Subcutaneous abdominal adipose tissue (tissue), 5 donors: ENCODE results near the gene OPN3.
A peak's percentile ranks its signal among the peaks of the same experiment; 100 is the strongest.
"Not testable (repeated sequence)": the region's sequence is repeated elsewhere in the genome, so short reads cannot be mapped to it uniquely, and the experiment has no call there.

Experiments used
- H3K27ac ChIP-seq: one replicate; pipeline ENCODE4 v1.7.0; 2013; ENCODE audit warnings: low read depth, mild to moderate bottlenecking, inconsistent platforms, low read length, moderate library complexity
- H3K27me3 ChIP-seq, 5 donors: one replicate each; pipeline ENCODE4 v1.7.0; 2013; ENCODE audit warnings: low read length in 5 of 5, inconsistent platforms in 1 of 5; ENCODE audit not compliant: control insufficient read depth in 5 of 5, insufficient read depth in 4 of 5
- H3K36me3 ChIP-seq, 5 donors: one replicate each; pipeline ENCODE4 v1.7.0; 2013; ENCODE audit warnings: low read length in 5 of 5; ENCODE audit not compliant: control insufficient read depth in 5 of 5, insufficient read depth in 5 of 5
- H3K4me1 ChIP-seq, 5 donors: one replicate each; pipeline ENCODE4 v1.7.0; 2013; ENCODE audit warnings: low read length in 5 of 5, mild to moderate bottlenecking in 3 of 5, moderate library complexity in 1 of 5; ENCODE audit not compliant: control insufficient read depth in 5 of 5, insufficient read depth in 5 of 5
- H3K4me3 ChIP-seq, 5 donors: one replicate each; pipeline ENCODE4 v1.7.0; 2013; ENCODE audit warnings: low read length in 5 of 5, low read depth in 1 of 5
- H3K9ac ChIP-seq, 5 donors: one replicate each; pipeline ENCODE4 v1.7.0; 2013; ENCODE audit warnings: low read length in 5 of 5, mild to moderate bottlenecking in 4 of 5, moderate library complexity in 3 of 5
- H3K9me3 ChIP-seq, 5 donors: one replicate each; pipeline ENCODE4 v1.7.0; 2013; ENCODE audit warnings: low read length in 5 of 5; ENCODE audit not compliant: control insufficient read depth in 5 of 5
- donor health status: healthy.
- donor health status: healthy.
- donor health status: healthy.
- donor health status: healthy.
- donor health status: healthy.

OPN3 gene, protein sequence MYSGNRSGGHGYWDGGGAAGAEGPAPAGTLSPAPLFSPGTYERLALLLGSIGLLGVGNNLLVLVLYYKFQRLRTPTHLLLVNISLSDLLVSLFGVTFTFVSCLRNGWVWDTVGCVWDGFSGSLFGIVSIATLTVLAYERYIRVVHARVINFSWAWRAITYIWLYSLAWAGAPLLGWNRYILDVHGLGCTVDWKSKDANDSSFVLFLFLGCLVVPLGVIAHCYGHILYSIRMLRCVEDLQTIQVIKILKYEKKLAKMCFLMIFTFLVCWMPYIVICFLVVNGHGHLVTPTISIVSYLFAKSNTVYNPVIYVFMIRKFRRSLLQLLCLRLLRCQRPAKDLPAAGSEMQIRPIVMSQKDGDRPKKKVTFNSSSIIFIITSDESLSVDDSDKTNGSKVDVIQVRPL

DNA sequence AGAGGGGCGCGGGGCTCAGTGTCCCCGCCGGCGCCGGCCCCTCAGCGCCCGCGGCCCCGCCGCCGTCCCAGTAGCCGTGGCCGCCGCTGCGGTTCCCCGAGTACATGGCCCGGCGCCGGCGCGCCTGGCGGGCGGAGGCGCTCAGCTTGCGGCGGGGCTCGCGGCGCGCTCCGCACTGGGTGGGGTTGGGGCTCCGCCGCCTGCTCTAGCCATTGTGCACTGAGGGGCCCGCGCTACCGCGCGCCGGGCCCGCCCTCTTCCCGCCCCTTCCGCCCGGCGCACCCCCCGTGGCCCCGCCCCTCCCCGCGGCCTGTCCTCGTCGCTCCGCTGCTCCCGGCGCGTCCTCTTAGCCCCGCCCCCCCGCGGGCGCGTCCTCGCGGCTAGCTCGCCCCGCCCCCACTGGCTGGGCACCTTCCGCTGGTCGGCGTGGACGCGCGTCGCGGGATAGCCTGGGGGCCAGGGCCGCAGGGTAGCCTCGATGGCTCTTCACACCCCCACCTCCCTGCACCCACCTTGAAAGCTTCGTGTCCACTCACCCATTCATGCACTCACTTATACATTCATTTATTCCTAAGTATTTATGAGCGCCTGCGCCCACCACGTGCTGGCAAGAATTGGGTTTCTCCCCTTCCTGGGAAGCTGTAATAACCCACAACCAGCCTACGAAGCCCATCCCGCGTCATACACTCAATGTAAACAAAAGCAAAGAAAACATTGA, at the start of gene OPN3, which contains the start of gene CHML:
OPN3 (minus strand) TSS at position 221 of the 718 bp plus-strand sequence; CDS start at position 106, 115 bp downstream.
CHML (minus strand) TSS at position 221 of the 718 bp plus-strand sequence. CDS start 4,603 bp downstream, outside the sequence.
- Histone ChIP-seq H3K36me3 (peaks cover 0 to 1% (median 0%) of the 10 kb centered on the region in 5 donors), H3K4me1 (peaks cover 0 to 23% (median 15%) of the 10 kb centered on the region in 5 donors), H3K27ac (peak within 1 kb of the TSS; percentile 49), H3K9me3 (peaks cover 0 to 2% (median 0%) of the 10 kb centered on the region in 5 donors), H3K27me3 (no peaks in the 10 kb centered on the region), H3K4me3 (peak within 1 kb of the TSS; percentile 87 to 99 (median 94)), H3K9ac (peak within 1 kb of the TSS in 4 of 5 donors; percentile 84 to 91 (median 86))

DNA sequence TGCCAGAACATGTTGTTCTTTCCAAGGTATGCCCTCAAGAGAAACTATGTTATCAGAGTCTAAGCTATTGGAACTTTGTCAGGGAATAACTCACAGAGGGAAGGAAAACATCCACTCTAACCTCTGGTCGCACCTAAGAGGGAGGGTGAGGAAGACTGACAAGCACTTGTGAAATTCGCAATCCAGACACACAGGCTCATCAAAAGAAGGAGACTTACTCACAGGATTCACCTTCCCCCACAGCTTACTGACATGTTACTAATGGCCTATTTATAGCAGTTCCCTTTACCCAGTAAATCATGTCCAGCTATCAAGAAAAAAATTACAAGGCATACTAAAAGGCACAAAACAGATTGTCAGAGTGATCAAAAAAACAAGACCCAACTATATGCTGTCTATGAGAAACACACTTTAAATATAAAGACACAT, 48.8 kb upstream of the OPN3 start:
- H3K27ac ChIP-seq, result no peak overlapping the region
- no peaks in the 10 kb centered on the region for H3K4me1 ChIP-seq
- H3K27me3 ChIP-seq, result no peaks in the 10 kb centered on the region
- H3K4me3 ChIP-seq, result no peak overlapping the region
- peaks cover 0 to 3% (median 0%) of the 10 kb centered on the region in 5 donors for H3K9me3 ChIP-seq
- H3K9ac ChIP-seq, result no peak overlapping the region
- H3K36me3 ChIP-seq, result no peaks in the 10 kb centered on the region

GRCh38 chr1:241684108-241684507, 43.9 kb upstream of the OPN3 start:
- no peak overlapping the region for H3K9ac ChIP-seq
- no peak overlapping the region for H3K4me3 ChIP-seq
- H3K36me3 ChIP-seq, result no peaks in the 10 kb centered on the region
- H3K9me3 ChIP-seq, result peaks cover 0 to 3% (median 0%) of the 10 kb centered on the region in 5 donors
- H3K4me1 ChIP-seq, result no peaks in the 10 kb centered on the region
- H3K27me3 ChIP-seq, result no peaks in the 10 kb centered on the region
- no peak overlapping the region for H3K27ac ChIP-seq

DNA sequence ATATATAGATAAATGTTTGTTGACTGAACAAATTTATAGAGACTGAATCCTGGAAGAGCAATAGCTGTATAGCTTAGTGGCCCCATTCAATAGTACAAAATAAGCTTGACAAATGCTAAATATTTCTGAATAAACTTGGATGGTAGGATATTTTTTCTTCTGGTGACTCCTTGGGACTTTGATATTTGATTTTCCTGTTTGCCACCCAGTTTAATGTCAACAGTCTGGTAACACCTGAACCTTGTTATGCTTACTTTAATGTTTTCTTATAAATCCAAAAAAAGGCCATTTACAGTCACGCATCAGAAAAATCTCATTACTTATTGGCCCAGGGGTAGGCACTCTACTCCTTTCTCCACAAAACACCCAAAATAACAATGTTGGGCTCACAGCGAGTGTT, 42.8 kb upstream of the OPN3 start:
- no peaks in the 10 kb centered on the region for H3K27me3 ChIP-seq
- H3K4me1 ChIP-seq, result no peaks in the 10 kb centered on the region
- no peak overlapping the region for H3K4me3 ChIP-seq
- no peaks in the 10 kb centered on the region for H3K36me3 ChIP-seq
- no peak overlapping the region for H3K27ac ChIP-seq
- no peaks in the 10 kb centered on the region for H3K9me3 ChIP-seq
- H3K9ac ChIP-seq, result no peak overlapping the region

- H3K27ac ChIP-seq, H3K4me1 ChIP-seq: not testable (repeated sequence)
Observed at GRCh38 chr1:241681861-241682448, 41.8 kb upstream of the OPN3 start.

GRCh38 chr1:241679961-241680360, 39.8 kb upstream of the OPN3 start:
- Histone ChIP-seq H3K4me3 (no peak overlapping the region), H3K9me3 (no peaks in the 10 kb centered on the region), H3K4me1 (no peaks in the 10 kb centered on the region), H3K27me3 (no peaks in the 10 kb centered on the region), H3K9ac (no peak overlapping the region), H3K36me3 (no peaks in the 10 kb centered on the region), H3K27ac (no peak overlapping the region)

More at GRCh38 chr1:241681861-241682448, 41.8 kb upstream of the OPN3 start:
- not testable (repeated sequence) for H3K4me3 ChIP-seq, H3K9me3 ChIP-seq, H3K27me3 ChIP-seq, H3K36me3 ChIP-seq, H3K9ac ChIP-seq

DNA sequence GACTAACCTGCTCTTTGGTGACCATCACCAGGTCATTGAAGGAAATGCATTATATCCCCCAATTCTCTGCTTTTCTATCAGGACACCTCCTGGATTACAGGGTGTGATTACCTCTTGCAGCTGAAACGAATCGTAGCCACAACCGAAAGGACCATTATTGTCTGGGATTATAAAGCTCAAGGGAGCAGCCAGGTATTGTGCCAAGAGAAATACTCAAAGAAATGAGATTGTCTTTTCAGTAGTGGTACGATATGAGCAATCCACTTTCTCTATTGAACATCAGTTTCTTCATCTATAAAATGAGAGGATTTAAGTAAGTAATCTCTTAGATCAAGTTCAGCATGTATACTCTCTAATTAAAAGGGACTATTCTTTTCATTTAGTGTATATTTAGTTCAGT, 39.2 kb upstream of the OPN3 start:
- Histone ChIP-seq H3K4me1 (no peaks in the 10 kb centered on the region), H3K4me3 (no peak overlapping the region), H3K9ac (no peak overlapping the region), H3K27me3 (no peaks in the 10 kb centered on the region), H3K27ac (no peak overlapping the region), H3K36me3 (no peaks in the 10 kb centered on the region), H3K9me3 (no peaks in the 10 kb centered on the region)

GRCh38 chr1:241678536-241678935, 38.4 kb upstream of the OPN3 start:
- Histone ChIP-seq H3K9ac (no peak overlapping the region), H3K9me3 (no peaks in the 10 kb centered on the region), H3K27ac (no peak overlapping the region), H3K27me3 (no peaks in the 10 kb centered on the region), H3K36me3 (no peaks in the 10 kb centered on the region), H3K4me1 (no peaks in the 10 kb centered on the region), H3K4me3 (no peak overlapping the region)

DNA sequence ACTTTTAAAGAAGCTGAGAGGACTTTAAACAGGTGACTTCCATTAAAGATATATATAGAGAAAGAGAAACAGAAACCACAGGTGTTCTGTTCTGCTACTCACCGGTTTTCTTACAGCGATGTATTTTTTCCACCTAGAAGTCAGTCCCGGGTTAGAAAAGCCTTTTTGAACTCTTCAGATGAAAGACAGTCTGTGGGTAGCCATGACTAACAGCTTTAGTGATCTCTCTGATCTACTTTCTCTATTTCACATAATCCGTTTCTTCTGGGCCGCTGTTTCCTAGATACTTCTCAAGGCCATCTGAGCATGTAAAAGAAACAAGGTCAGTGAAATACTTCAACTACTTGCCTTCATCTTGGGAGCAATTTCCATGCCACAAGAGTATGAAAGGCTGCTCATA, 37.0 kb upstream of the OPN3 start:
- Histone ChIP-seq H3K36me3 (no peaks in the 10 kb centered on the region), H3K9ac (no peak overlapping the region), H3K9me3 (no peaks in the 10 kb centered on the region), H3K4me3 (no peak overlapping the region), H3K4me1 (no peaks in the 10 kb centered on the region), H3K27me3 (no peaks in the 10 kb centered on the region), H3K27ac (no peak overlapping the region)

GRCh38 chr1:241675983-241676382, 35.8 kb upstream of the OPN3 start:
- Histone ChIP-seq H3K27me3 (no peaks in the 10 kb centered on the region), H3K9me3 (no peaks in the 10 kb centered on the region), H3K4me3 (no peak overlapping the region), H3K9ac (no peak overlapping the region), H3K36me3 (no peaks in the 10 kb centered on the region), H3K4me1 (no peaks in the 10 kb centered on the region), H3K27ac (no peak overlapping the region)
